GM12873 (cell line): ENCODE results near the gene PEX26.

Source experiments
- TF ChIP-seq, protein P1 (sequence below): IDR thresholded peaks from 2 replicates; pipeline ENCODE4 v1.5.1; 2012; ENCODE audit warnings: low read depth, mild to moderate bottlenecking, moderate library complexity, low read length, control low read depth; ENCODE audit not compliant: insufficient read depth; ENCODE audit errors: missing control alignments

PEX26 gene

DNA sequence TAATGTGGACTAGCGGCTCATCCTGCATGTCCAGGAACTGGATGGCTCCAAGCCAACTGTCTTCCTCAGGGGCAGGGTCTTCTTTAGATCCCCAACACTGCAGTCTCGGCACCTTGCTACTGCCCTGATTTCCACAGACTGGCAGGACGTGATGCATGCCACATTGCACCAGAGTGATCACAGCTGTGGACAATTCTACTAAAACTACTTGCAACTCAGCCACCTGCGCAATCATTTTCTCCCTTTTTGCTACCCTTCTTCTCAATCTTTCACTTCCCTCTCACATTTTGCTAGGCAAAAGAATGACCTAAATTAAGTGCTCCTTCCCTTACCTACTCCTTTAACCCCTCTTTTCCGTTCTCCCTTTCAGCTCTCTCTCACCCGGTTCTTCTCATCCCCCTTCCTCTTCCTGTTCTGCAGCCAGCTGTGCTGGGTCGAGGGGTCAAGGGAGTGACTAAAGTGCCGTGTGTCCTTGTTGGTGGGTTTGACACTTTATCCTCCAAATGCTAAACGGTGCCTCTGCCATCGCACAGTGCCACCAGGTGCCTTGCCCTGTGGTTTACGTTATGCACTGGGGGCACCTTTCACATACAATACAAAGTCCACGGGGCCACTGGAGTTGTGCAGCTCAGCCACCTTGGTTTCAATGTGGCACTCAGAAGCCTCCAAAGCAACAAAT is 11.5 kb upstream of the PEX26 start:
- TF ChIP-seq, protein P1, sequence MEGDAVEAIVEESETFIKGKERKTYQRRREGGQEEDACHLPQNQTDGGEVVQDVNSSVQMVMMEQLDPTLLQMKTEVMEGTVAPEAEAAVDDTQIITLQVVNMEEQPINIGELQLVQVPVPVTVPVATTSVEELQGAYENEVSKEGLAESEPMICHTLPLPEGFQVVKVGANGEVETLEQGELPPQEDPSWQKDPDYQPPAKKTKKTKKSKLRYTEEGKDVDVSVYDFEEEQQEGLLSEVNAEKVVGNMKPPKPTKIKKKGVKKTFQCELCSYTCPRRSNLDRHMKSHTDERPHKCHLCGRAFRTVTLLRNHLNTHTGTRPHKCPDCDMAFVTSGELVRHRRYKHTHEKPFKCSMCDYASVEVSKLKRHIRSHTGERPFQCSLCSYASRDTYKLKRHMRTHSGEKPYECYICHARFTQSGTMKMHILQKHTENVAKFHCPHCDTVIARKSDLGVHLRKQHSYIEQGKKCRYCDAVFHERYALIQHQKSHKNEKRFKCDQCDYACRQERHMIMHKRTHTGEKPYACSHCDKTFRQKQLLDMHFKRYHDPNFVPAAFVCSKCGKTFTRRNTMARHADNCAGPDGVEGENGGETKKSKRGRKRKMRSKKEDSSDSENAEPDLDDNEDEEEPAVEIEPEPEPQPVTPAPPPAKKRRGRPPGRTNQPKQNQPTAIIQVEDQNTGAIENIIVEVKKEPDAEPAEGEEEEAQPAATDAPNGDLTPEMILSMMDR = no peak

DNA sequence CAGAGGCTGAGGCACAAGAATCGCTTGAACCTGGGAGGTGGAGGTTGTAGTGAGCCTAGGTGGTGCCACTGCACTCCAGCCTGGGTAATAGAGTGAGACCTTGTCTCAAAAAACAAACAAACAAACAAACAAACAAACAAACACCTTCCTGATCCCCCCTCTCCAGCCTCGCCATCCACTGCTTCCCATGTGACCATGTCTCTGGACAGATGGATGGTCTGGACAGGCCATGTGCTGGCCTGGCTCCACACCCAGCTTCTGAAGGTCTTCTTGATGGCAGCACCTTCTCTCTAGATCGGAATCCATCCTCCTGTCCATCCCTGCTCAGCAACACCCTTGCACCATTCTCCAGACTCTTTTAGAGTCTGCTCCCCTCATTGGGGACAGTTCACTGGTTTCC is 10.7 kb upstream of the PEX26 start:
- TF ChIP-seq, protein P1 = no peak

DNA sequence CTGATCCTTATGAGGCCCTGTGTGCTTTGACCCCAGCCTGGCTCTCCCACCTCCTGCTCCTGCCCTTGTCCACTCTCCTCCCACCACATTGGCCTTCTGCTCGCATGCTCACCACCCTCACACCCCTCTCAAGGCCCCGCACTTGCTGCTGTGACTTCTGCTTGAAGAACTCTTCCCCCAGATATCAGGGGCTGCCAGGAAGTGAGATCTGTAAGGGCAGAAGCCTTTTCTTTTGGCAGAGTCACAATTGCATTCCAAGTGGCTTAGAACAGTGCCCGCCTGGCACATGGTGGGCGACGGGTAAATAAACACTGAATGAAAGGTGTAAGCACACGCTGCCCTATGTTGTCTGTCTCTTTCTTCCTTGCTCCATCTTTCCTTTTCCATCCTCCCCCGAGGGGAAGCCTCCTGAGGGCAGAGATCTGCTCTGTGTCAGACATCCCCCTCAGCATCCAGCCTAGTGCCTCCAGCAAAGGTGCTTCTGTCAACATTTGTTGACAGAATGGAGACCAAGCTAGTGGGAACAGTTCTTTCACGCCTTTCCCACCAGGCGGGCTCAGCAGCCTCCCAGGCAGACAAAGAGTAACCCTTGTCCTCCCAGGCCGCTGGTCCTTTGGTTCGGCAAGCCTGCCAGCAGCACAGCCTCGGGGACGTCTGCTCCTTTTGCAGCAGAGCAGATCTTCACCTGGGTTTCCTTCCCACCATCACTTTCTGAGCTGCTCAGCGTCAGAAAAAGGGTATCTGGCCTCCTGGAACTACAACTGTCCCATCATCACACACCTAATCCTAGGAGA is 10.0 kb upstream of the PEX26 start:
- TF ChIP-seq, protein P1 = no peak

DNA sequence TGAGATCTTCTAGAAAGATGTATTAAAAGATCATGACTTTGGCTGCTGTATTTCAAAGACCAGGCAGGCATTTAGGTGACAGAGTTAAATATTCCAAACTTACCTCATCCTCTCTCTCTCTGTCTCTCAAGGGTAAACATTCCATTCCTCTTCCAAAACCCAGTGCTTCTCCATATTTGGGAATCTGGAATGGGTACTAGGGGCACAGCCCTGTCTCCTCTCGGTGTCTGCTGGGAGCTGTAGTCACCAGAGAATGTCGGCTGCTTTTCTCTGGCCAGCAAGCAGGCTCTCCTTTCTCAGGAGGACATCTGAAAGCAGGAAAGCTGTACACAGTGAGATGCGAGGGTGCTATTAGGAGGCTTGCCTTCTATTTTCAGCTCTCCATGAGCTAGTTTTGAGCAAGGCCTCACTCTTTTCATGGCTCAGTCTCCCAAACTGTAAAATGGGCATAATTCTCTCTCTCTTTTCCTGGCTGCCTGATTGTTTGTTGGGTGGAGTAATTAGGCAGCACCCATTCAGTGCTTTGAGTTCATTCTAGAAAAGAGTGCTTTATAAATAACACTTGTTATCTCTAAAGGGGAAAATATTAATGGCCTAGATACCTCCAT is 9.3 kb upstream of the PEX26 start:
- TF ChIP-seq, protein P1 = no peak

DNA sequence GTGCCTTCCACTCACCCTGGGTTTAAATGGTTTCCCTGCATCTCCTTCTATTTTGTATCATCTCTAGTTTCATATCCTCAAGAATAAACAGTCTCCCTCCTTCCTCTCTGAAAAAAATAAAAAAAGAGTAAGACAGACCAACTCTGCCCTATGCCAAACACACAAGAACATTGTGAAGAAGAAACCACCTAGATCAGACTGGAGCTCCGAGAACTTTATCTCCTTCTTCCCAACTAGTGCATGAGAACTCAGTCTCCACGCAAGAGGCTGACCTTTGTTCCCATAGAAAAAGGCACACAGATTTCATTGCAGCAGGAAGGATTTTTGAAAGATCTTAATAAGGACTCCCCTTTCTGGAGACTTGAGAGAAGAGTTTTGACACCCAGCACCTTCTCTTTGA is 8.7 kb upstream of the PEX26 start:
- TF ChIP-seq, protein P1 = no peak

DNA sequence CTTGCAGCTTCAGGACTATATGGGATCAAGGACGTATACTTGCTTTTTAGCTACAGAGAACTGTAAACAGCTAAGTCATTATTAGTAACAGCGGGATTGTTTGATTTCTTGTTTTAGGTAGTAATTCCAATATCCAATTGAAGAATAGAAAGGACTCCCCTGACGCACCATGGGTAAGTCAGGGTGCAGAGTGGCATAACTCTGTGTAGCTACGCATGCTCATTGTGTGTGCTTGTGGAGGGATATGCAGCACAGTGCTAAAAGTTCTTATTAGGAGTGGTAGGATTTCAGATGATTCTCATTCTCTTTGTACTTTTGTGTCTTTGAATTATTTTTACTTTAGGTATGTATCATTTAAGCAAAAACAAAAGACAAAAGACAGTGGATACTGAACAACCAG is 7.7 kb upstream of the PEX26 start:
- TF ChIP-seq, protein P1 = no peak
